Central memory CD4-positive, alpha-beta T cell (primary cell): Measurements from ENCODE around the gene SLC9C1.

Source experiments
- DNase-seq: peaks from one replicate; pipeline ENCODE4 v3.0.0; 2022

Gene SLC9C1

GRCh38 chr3:112104774-112105173 lies 189.2 kb downstream of the SLC9C1 start:
- DNase-seq = no peak

- DNase-seq = no peak
Measured at GRCh38 chr3:112101916-112102315, 192.1 kb downstream of the SLC9C1 start.

GRCh38 chr3:112097378-112097777 lies 196.6 kb downstream of the SLC9C1 start:
- DNase-seq = no peak

GRCh38 chr3:112096176-112096575 lies 197.8 kb downstream of the SLC9C1 start:
- no peak for DNase-seq

- no peak for DNase-seq
Measured at GRCh38 chr3:112095731-112096130, 198.3 kb downstream of the SLC9C1 start.

GRCh38 chr3:112093180-112093522 lies 200.9 kb downstream of the SLC9C1 start:
- no peak for DNase-seq

GRCh38 chr3:112092496-112093179 lies 201.4 kb downstream of the SLC9C1 start:
- DNase-seq = no peak

GRCh38 chr3:112090887-112091586 lies 203.0 kb downstream of the SLC9C1 start:
- DNase-seq = no peak
